NAMALWA (cell line): ENCODE results near the gene ADORA2A.

Experiments
- DNase-seq: peaks from one replicate; pipeline ENCODE4 v3.0.0-alpha.2; 2015; ENCODE audit warnings: low spot score

Gene ADORA2A

GRCh38 chr22:24403346-24403745 is 24.1 kb upstream of the ADORA2A start:
- DNase-seq, result no peak

GRCh38 chr22:24404561-24405275 is 22.7 kb upstream of the ADORA2A start:
- no peak for DNase-seq

- no peak for DNase-seq
Observed at GRCh38 chr22:24405631-24406321, 21.6 kb upstream of the ADORA2A start.

- DNase-seq, result no peak
Observed at GRCh38 chr22:24406322-24407277, 20.8 kb upstream of the ADORA2A start.

- DNase-seq, result no peak
Observed at GRCh38 chr22:24407278-24407665, 20.1 kb upstream of the ADORA2A start.

GRCh38 chr22:24407884-24408283 is 19.5 kb upstream of the ADORA2A start:
- no peak for DNase-seq

- DNase-seq, result no peak
Observed at GRCh38 chr22:24408630-24409029, 18.8 kb upstream of the ADORA2A start.

GRCh38 chr22:24409707-24410106 is 17.7 kb upstream of the ADORA2A start:
- no peak for DNase-seq

GRCh38 chr22:24410110-24410856 is 17.1 kb upstream of the ADORA2A start:
- no peak for DNase-seq

- DNase-seq, result no peak
Observed at GRCh38 chr22:24411256-24412004, 16.0 kb upstream of the ADORA2A start.

GRCh38 chr22:24412274-24412673 is 15.1 kb upstream of the ADORA2A start:
- no peak for DNase-seq

GRCh38 chr22:24413271-24413670 is 14.1 kb upstream of the ADORA2A start:
- no peak for DNase-seq

- no peak for DNase-seq
Observed at GRCh38 chr22:24413736-24414385, 13.5 kb upstream of the ADORA2A start.

GRCh38 chr22:24414523-24414922 is 12.9 kb upstream of the ADORA2A start:
- DNase-seq, result no peak

GRCh38 chr22:24414984-24415945 is 12.1 kb upstream of the ADORA2A start:
- no peak for DNase-seq

- no peak for DNase-seq
Observed at GRCh38 chr22:24416095-24416494, 11.3 kb upstream of the ADORA2A start.

- DNase-seq, result no peak
Observed at GRCh38 chr22:24416611-24417010, 10.8 kb upstream of the ADORA2A start.

- no peak for DNase-seq
Observed at GRCh38 chr22:24417200-24417599, 10.2 kb upstream of the ADORA2A start.

- DNase-seq, result no peak
Observed at GRCh38 chr22:24417901-24418641, 9.3 kb upstream of the ADORA2A start.
